ENCODE measurements around the gene MRC1. TPM values are rescaled to one million over a fixed set of nuclear protein-coding genes. Genes with fewer than 3 reads are reported as not detected.

Gene MRC1
- total and polyA plus RNA-seq, 2 donors (not counting 1 experiment from before 2014, with no cell fraction given) = 0.12 TPM; not detected in 1

- POLR2A ChIA-PET = no interaction called here
- intact Hi-C loops (cut with micrococcal nuclease) = no loop called here
- Histone ChIP-seq H3K4me1 (ENCODE audit: control insufficient read depth in 2 of 2, insufficient read depth in 2 of 2, low read length in 2 of 2) (no peaks in the 10 kb centered on the region), H3K4me3 (ENCODE audit: control extremely low read depth in 1 of 5, extremely low read depth in 1 of 5, insufficient read depth in 1 of 5, low read depth in 2 of 5, low read length in 4 of 5) (no peak overlapping the region), H2AFZ (ENCODE audit: insufficient read depth, low read depth, low read length, poor library complexity, severe bottlenecking) (no peak overlapping the region), H3K27ac (ENCODE audit: low read length in 2 of 2) (no peak overlapping the region), H3K9me3 (ENCODE audit: control extremely low read depth in 1 of 3, control insufficient read depth in 2 of 3, insufficient read depth in 1 of 3, low read length in 2 of 3) (no peaks in the 10 kb centered on the region), H3K36me3 (replicated peaks in 1 of 2; ENCODE audit: control extremely low read depth in 1 of 2, control insufficient read depth in 1 of 2, extremely low read depth in 1 of 2, insufficient read depth in 2 of 2, low read length in 1 of 2) (no peaks in the 10 kb centered on the region), H3K79me2 (ENCODE audit: control insufficient read depth, insufficient read depth, low read length) (no peaks in the 10 kb centered on the region), H3K9ac (ENCODE audit: low read length) (no peak overlapping the region), H3K4me2 (replicated peaks; ENCODE audit: low read depth, low read length, poor library complexity, severe bottlenecking) (no peak overlapping the region), H3K27me3 (replicated peaks in 1 of 4; ENCODE audit: control extremely low read depth in 1 of 4, control insufficient read depth in 3 of 4, insufficient read depth in 4 of 4, low read length in 3 of 4) (no peaks in the 10 kb centered on the region), H4K20me1 (ENCODE audit: control insufficient read depth, insufficient read depth, low read length, poor library complexity, severe bottlenecking) (no peaks in the 10 kb centered on the region)
- Mint-ChIP-seq H3K4me1 (no peaks in the 10 kb centered on the region), H3K27ac (no peak overlapping the region), H3K9me3 (ENCODE audit: insufficient read depth) (no peaks in the 10 kb centered on the region), H3K27me3 (no peaks in the 10 kb centered on the region), H3K4me3 (no peak overlapping the region)
- no peak for DNase-seq
- TF ChIP-seq EZH2 (IDR thresholded peaks at IDR 0.05; ENCODE audit: borderline replicate concordance, insufficient read depth, low read depth, low read length, poor library complexity, severe bottlenecking) (no peak), CTCF (IDR thresholded peaks at IDR 0.05) (no peak)
- 94% methylated on average over 11 of the region's 13 CpGs for WGBS (ENCODE audit: insufficient coverage)
- CTCF ChIA-PET = no interaction called here
- ATAC-seq (ENCODE audit: low read depth) = no peak
Observed at GRCh38 chr10:17787087-17787961, 21.8 kb upstream of the MRC1 start.

GRCh38 chr10:17788646-17789045 is 20.5 kb upstream of the MRC1 start:
- H3K9ac ChIP-seq (ENCODE audit: low read length) = no peak overlapping the region
- no peak for ATAC-seq (ENCODE audit: low read depth)
- H3K4me3 ChIP-seq (ENCODE audit: control extremely low read depth in 1 of 5, extremely low read depth in 1 of 5, insufficient read depth in 1 of 5, low read depth in 2 of 5, low read length in 4 of 5) = no peak overlapping the region
- H3K27me3 ChIP-seq (replicated peaks in 1 of 4; ENCODE audit: control extremely low read depth in 1 of 4, control insufficient read depth in 3 of 4, insufficient read depth in 4 of 4, low read length in 3 of 4) = no peaks in the 10 kb centered on the region
- H3K27ac Mint-ChIP-seq = no peak overlapping the region
- intact Hi-C loops (cut with micrococcal nuclease) = no loop called here
- TF ChIP-seq CTCF (IDR thresholded peaks at IDR 0.05) = no peak
- no peak for TF ChIP-seq EZH2 (IDR thresholded peaks at IDR 0.05; ENCODE audit: borderline replicate concordance, insufficient read depth, low read depth, low read length, poor library complexity, severe bottlenecking)
- no peaks in the 10 kb centered on the region for H3K9me3 ChIP-seq (ENCODE audit: control extremely low read depth in 1 of 3, control insufficient read depth in 2 of 3, insufficient read depth in 1 of 3, low read length in 2 of 3)
- H3K27ac ChIP-seq (ENCODE audit: low read length in 2 of 2) = no peak overlapping the region
- no peaks in the 10 kb centered on the region for H3K4me1 ChIP-seq (ENCODE audit: control insufficient read depth in 2 of 2, insufficient read depth in 2 of 2, low read length in 2 of 2)
- ChIA-PET CTCF (no interaction called here), POLR2A (no interaction called here)
- no peak for DNase-seq
- H3K36me3 ChIP-seq (replicated peaks in 1 of 2; ENCODE audit: control extremely low read depth in 1 of 2, control insufficient read depth in 1 of 2, extremely low read depth in 1 of 2, insufficient read depth in 2 of 2, low read length in 1 of 2) = no peaks in the 10 kb centered on the region
- no peaks in the 10 kb centered on the region for H3K79me2 ChIP-seq (ENCODE audit: control insufficient read depth, insufficient read depth, low read length)
- no peak overlapping the region for H2AFZ ChIP-seq (ENCODE audit: insufficient read depth, low read depth, low read length, poor library complexity, severe bottlenecking)
- no peaks in the 10 kb centered on the region for H3K27me3 Mint-ChIP-seq
- H4K20me1 ChIP-seq (ENCODE audit: control insufficient read depth, insufficient read depth, low read length, poor library complexity, severe bottlenecking) = no peaks in the 10 kb centered on the region
- H3K4me1 Mint-ChIP-seq = no peaks in the 10 kb centered on the region
- no peaks in the 10 kb centered on the region for H3K9me3 Mint-ChIP-seq (ENCODE audit: insufficient read depth)
- no peak overlapping the region for H3K4me2 ChIP-seq (replicated peaks; ENCODE audit: low read depth, low read length, poor library complexity, severe bottlenecking)
- WGBS (ENCODE audit: insufficient coverage) = 100% methylated on average over 1 of the region's 2 CpGs
- no peak overlapping the region for H3K4me3 Mint-ChIP-seq

Measured in B cell (primary cell).